ENCODE measurements around the gene RNF26.

The RNF26 gene

DNA sequence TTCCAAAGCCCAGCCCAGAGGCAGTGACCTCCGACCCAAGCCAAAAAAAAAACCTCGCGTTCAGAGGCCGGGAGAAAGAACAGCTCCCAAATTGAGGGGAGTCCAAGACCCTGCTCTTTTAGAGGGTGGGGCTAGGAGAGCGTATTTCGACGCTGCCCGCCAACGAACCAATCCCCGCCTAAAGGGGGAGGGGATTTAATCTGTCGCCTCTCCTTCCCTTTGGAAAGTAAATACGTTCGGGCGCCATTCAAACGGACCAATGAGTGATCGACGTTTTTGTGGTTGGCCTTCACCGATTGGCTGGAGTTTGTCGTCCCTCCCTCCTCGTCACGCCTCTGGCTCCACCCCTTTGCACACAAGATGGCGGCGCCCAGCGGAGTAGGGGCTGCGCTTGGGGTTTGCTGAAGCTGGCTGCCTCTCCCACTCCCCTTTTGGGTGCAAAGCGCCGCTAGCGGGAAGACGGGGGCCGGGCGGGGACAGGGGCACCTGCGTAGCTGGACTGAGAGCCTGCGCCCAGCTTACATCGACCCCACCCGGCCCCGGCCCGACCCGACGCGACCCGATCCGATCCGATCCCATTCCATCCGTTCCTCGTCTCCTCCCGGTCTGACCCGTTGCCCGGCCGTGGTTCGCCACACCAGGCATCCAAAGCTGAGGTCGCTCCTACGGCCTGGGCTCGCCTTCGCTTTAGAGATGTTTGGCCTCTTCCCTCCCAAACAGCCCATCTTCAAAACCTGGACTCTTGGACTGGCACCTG is at the start of gene RNF26:
TSS of gene RNF26 (plus strand) at position 354 of the 757 bp plus-strand sequence. CDS start 596 bp downstream, outside the sequence.
- H3K4me3 ChIP-seq (ENCODE audit: low read depth, low read length) = peak within 1 kb of the TSS; percentile 75
- TF ChIP-seq, protein P1, sequence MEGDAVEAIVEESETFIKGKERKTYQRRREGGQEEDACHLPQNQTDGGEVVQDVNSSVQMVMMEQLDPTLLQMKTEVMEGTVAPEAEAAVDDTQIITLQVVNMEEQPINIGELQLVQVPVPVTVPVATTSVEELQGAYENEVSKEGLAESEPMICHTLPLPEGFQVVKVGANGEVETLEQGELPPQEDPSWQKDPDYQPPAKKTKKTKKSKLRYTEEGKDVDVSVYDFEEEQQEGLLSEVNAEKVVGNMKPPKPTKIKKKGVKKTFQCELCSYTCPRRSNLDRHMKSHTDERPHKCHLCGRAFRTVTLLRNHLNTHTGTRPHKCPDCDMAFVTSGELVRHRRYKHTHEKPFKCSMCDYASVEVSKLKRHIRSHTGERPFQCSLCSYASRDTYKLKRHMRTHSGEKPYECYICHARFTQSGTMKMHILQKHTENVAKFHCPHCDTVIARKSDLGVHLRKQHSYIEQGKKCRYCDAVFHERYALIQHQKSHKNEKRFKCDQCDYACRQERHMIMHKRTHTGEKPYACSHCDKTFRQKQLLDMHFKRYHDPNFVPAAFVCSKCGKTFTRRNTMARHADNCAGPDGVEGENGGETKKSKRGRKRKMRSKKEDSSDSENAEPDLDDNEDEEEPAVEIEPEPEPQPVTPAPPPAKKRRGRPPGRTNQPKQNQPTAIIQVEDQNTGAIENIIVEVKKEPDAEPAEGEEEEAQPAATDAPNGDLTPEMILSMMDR (IDR thresholded peaks at IDR 0.05; ENCODE audit: borderline replicate concordance, insufficient read depth, low read depth, low read length) = no peak

DNA sequence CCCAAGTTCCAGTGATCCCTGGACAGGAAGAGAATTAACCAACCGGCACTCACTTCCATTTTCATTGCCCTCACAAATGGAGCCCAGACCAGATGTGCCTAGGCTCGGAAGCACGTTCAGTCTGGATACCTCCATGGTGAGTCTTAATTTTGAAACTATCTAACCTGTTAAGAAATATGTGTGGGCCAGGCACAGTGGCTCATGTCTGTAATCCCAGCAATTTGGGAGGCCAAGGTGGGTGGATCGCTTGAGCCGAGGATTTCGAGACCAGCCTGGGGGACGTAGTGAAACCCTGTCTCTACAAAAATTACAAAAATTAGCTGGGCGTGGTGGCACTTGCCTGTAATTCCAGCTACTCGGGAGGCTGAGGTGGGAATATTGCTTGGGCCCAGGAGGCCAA is 48.9 kb upstream of the RNF26 start:
- no peak overlapping the region for H3K4me3 ChIP-seq (ENCODE audit: low read depth, low read length)
- TF ChIP-seq, protein P1 (IDR thresholded peaks at IDR 0.05; ENCODE audit: borderline replicate concordance, insufficient read depth, low read depth, low read length) = no peak

DNA sequence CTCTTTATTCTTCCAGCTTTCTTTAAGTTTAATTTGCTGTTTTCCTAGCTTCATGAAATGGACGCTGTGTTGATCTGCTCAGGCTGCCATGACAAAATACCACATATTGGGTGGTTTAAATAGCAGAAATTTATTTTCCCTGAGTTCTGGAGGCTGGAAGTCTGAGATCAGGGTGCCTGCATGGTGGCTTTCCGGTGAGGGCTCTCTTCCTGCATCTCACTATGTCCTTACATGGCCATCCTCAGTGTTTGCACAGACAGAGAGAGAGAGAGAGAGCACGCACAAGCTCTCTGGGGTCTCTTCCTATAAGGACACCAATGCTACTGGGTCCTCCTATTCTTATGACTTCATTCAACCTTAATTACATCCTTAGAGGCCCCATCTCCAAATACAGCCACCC is 46.1 kb upstream of the RNF26 start:
- TF ChIP-seq, protein P1 (IDR thresholded peaks at IDR 0.05; ENCODE audit: borderline replicate concordance, insufficient read depth, low read depth, low read length) = no peak
- no peak overlapping the region for H3K4me3 ChIP-seq (ENCODE audit: low read depth, low read length)

DNA sequence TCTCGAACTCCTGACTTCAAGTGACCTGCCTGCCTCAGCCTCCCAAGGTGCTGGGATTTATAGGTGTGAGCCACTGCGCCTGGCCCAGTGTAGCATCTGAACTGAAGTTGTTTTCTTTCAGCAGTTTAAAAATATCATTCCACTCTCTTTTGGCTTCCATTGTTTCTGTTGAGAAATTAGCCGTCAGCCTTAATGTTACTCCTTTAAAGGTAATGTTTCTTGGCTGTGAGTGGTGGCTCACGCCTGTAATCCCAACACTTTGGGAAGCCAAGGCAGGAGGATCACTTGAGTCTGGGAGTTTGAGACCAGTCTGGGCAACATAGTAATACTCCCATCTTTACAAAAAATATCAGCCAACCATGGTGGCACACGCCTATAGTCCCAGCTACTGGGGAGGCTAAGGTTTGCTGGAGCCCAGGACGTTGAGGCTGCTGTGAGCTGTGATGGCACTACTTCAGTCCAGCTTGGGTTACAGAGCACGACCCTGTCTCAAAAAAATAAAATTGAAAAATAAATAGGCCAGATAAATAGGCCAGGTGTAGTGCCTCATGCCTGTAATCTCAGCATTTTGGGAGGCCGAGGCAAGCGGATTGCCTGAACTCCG is 43.3 kb upstream of the RNF26 start:
- TF ChIP-seq, protein P1 (IDR thresholded peaks at IDR 0.05; ENCODE audit: borderline replicate concordance, insufficient read depth, low read depth, low read length) = no peak
- no peak overlapping the region for H3K4me3 ChIP-seq (ENCODE audit: low read depth, low read length)

DNA sequence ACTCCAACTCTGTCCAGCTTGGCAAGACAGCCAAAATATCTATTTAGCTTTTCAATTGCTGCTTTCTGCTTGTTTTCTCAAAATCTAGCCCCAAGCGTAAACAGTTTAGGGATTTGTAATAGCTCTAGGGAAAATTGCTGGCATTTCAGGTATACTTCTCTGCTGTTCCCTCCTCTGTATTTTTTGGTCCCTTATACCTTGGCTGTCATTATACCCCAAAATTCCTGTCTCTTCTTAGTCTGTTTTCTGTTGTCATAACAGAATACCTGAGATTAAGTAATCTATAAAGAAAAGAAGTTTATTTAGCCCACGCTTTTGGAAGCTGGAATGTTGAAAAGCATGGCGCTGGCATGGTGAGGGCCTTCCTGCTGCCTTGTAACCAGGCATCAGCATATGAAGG is 40.9 kb upstream of the RNF26 start:
- H3K4me3 ChIP-seq (ENCODE audit: low read depth, low read length) = no peak overlapping the region
- TF ChIP-seq, protein P1 (IDR thresholded peaks at IDR 0.05; ENCODE audit: borderline replicate concordance, insufficient read depth, low read depth, low read length) = no peak

DNA sequence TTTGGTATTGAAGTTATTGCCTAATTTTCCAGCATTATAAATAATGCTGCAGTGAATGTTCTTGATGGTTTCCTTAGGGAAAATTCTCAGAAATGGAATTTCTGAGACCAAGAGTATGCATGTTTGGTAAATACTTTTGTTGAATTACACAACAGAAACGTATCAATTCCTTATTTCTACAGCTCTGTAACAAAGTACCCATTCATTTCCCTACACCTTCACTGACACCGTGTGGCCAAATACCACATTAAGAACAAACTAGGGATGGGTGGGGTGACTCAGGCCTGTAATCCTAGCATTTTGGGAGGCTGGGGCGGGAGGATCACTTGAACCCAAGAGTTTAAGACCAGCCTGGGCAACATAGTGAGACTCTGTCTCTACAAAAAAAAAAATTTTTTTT is 39.1 kb upstream of the RNF26 start:
- H3K4me3 ChIP-seq (ENCODE audit: low read depth, low read length) = no peak overlapping the region
- TF ChIP-seq, protein P1 (IDR thresholded peaks at IDR 0.05; ENCODE audit: borderline replicate concordance, insufficient read depth, low read depth, low read length) = no peak

DNA sequence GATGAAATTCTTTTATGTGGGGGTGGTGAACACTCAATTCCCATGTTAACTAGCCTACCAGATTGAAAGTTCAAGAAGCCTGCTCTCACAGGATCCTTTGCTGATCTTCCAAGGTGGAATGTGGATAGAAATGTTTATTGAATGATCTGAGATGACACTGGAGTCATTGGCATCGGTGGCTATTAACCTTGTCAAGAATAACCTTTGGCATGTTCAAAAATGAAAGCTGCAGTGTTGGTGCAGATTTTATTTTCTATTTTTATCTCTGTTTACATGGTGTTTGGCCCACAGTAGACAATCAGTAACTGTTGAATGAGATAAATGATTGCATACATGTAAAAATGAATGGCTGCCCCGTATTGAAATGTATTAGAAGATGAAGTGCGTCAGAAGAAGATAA is 36.4 kb upstream of the RNF26 start:
- TF ChIP-seq, protein P1 (IDR thresholded peaks at IDR 0.05; ENCODE audit: borderline replicate concordance, insufficient read depth, low read depth, low read length) = no peak
- H3K4me3 ChIP-seq (ENCODE audit: low read depth, low read length) = no peak overlapping the region

All from GM12875 (cell line).